GM19324 (cell line): Measurements from ENCODE around the gene KYNU.
"Not testable (repeated sequence)": the region's sequence is repeated elsewhere in the genome, so short reads cannot be mapped to it uniquely, and the experiment has no call there.

ENCODE experiments used
- ATAC-seq: cut with Tn5 transposase; IDR thresholded peaks from one replicate; pipeline ENCODE4 v1.9.1; 2021; ENCODE audit warnings: mild to moderate bottlenecking, moderate library complexity; ENCODE audit not compliant: unreplicated experiment, low FRiP score

The KYNU gene

DNA sequence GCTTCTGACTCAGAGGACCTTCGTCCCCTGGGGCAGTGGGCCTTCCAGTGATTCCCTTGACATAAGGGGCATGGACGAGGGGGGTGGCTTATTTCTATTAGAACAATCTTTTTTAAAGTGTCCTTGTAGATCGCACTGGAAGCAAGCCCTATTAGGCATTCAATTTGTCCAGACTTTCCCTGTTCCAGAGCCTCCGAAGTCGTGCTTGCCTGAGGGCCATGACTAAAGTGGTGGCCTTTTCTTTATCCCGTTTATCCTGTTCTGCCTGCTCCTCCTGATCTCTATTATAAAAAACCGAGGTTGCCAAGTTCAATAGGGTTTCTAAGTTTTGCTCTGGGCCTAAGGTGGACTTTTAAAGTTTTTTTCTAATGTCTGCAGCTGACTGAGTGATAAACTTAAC, 26.3 kb downstream of the KYNU start:
- not testable (repeated sequence) for ATAC-seq

DNA sequence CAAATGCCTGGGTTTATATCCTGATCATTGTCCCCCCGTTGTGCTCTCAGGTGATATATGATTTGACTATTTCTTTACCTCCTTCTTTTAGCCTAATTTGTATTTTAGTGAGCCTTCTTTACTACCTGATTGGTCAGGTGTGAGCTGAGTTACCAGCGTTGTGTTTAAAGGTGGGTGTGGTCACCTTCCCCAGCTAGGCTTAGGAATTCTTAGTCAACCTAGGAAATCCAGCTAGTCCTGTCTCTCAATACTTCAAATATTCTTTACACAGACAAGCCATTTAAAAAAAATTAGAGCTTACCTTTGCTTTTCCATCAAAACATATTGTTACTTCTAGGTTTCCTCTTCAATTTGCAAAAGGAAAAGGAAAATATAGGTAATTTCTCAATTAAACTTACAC, 30.2 kb downstream of the KYNU start:
- ATAC-seq, result no peak

DNA sequence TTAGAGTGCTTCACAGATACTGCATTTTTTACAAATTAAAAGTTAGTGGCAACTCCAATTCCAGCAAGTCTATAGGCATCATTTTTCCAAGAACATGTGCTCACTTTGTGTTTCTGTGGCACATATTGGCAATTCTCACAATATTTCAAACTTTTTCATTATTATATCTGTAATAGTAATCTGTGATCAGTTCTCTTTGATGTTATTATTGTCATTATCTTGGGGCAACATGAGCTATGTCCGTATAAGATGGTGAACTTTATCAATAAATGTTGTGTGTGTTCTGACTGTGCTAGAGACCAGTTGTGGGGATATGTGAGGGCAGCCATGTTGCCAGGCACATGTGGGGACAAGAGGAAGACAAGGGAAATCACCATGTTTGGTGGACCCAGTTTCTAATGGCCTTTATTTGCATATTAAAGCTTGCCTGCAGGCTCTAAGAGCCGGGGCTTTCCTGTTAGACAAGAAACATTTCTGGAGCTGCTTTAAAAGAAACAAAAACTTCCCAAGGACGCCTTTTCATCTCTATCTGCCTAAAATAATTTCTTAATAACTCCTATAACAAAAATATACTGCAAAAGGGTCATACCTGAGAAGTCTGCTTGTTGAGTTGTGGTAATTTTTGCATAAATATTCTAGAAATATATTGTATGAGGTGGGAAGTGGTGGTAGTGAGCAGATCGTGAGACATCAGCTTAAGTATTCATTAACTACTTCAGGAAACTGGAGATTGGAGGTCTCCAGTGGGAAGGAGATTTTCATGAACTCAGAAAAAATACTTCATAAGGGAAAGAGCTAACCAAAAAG, 37.2 kb downstream of the KYNU start:
- ATAC-seq, result peak; percentile 99

DNA sequence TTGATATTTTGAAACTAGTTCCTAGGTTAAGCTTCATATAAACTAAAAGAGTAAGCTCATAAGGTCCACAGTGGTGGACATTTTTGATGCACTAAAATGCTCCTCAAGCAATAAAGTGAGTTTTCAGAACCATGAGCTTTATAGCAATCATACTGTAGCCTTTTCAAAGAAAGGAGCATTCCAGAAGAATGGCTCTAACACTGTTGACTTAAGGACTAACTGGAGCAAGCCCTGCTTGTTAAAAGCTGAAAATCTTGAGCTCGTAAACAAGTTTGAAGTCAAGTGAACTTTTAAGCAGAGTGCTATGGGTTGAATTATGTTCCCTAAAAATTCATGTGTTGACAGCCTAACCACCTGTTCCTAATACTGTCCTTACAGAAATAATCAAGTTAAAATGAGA, 38.0 kb downstream of the KYNU start:
- peak; percentile 2 for ATAC-seq

DNA sequence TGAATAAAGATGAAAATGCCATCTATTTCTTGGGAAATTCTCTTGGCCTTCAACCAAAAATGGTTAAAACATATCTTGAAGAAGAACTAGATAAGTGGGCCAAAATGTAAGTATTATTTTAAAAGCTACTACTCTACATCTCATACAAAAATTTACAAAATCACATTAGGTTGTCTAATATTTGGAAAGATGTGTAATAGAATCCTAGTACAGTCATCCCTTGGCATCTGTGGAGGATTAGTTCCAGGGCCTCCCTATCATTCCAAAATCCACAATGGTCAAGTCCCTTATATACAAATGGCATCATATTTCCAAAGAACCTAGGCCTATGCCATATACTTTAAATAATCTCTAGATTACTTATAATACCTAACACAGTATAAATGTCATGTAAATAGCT, 41.2 kb downstream of the KYNU start:
- ATAC-seq, result no peak

DNA sequence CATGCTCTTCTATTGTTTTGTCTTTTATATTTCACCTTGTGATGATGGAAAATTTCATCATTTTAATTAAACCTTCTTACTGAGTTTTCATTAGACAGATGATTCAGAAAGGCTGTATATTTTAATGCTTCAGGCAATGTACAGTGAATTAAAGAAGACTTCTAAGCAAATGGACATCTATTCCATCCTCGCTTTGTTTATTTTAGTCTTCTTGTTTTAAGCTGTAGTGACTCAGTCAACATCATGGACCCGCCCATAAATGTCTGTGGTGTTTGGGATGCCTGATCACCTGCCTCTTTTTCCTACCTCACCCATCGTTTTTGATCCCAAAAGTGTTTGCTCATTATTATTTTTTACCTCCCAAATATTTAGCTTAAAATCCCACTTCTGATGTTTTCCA, 43.1 kb downstream of the KYNU start:
- no peak for ATAC-seq

DNA sequence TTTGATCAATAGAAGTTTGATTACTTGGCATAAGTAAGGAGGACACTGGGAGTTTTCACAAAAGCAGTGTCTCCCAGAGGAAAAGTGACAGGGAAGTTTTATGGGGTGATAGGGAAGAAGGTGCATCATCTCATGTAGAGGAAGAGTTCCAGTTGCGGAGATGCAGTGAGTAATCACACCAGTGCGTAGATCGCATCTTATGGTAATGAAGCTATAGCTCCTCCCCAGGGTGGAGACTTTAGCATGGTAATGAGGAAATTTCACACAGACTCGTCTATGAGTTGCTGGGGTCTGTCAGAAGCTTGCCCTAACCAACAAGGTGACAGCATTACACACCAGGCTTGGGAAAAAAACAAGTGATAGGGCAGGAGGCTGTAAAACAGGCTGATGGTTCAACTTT, 49.0 kb downstream of the KYNU start:
- no peak for ATAC-seq

DNA sequence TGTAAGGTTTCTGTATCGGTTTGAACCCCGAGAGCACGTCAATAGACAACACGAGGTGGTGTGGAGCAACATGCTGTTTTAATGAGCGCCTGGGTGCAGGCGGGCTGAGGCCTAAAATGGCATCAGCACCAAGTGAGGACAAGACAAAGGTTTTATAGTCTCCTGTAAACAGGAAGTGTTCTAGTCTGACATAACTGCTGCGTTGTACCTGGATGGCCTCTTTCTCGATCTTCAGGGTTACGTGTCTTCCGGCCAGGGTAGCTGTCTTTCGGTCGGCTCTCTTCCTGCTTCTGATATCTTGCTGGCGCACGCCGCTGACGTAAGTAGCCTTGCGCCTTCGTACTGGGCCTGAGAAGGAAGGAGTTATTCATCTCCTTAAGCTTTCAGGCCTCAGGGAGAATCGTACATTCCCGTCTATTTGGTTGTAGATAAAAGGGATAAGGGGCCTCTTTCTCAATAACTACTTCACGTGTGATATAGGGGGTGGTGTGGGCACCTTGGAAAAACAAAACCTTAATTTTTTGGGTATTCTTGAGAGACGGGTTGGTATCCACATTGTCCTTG, 53.5 kb downstream of the KYNU start:
- ATAC-seq, result no peak

DNA sequence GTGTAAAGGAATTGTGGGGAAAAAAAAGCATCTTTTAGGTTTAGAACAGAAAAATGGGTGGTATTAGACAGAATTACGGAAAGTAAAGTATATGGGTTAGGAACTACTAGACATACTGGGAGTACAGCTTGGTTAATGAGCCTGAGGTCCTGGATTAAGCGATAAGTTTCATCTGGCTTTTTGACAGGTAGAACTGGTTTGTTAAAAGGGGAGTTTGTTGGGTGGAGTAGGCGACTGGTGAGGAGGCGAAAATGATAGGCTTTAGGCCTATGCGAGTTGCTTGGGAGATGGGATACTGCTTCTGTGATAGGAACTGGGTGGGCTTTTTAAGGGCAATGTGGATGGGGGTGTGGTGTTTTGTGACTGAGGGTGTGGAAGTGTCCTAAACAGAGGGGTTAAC, 56.5 kb downstream of the KYNU start:
- no peak for ATAC-seq

DNA sequence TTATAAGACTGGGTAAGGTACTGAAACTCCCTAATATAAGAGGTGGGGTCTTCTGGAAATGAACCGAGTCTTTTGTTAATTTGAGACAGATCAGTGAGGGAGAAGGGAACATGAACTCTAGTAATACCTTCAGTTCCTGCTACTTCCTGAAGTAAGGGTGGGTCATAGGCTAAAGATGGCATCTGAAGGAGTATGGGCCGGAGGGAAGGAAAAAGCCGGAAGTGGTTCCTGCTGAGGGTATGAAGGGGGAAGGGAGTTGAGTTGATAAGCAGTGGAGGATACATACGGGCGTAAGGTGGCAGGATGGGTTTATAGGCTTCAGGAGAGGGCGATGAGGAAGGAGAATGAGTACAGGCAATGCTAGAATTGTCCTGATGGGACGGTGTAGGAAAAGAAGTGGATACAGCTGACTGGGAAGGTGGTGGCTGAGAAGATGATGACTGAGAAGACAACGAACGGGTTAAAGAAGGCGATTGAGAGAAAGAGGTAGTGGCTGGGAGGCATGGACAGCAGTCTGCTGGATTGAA, 58.2 kb downstream of the KYNU start:
- no peak for ATAC-seq

DNA sequence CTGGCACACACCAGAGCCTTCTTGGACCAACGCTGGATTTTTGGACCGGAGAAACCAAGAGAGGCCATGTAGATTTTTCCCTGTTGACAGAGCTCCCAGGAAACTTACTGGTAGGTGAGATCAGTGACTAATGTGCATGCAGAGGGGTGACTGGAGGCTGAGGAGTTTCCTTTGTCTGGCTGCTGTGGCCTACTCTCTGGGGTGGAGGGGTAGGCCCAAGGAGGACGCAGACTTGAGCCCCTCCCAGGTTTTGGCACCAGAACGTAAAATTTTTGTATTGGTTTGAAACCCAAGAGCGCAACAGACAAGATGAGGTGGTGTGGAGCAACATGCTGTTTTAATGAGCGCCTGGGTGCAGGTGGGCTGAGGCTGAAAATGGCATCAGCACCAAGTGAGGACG, 59.2 kb downstream of the KYNU start:
- no peak for ATAC-seq

DNA sequence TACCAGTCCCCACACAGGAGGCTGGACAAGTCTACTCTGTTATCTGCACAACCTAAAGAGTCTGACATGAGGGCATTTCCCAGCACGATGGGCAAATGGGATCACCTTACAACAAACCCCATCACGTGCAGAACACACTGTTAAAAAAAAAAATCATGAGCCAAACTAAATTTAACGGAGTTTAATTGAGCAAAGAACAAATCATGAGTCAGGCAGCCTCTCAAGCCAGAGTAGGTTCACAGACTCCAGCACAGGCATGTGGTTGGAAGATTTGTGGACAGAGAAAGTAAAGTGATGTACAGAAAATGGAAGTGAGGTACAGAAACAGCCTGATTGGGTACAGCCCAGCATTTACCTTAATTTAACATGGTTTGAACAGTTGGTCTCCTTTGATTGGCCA, 59.9 kb downstream of the KYNU start:
- no peak for ATAC-seq

DNA sequence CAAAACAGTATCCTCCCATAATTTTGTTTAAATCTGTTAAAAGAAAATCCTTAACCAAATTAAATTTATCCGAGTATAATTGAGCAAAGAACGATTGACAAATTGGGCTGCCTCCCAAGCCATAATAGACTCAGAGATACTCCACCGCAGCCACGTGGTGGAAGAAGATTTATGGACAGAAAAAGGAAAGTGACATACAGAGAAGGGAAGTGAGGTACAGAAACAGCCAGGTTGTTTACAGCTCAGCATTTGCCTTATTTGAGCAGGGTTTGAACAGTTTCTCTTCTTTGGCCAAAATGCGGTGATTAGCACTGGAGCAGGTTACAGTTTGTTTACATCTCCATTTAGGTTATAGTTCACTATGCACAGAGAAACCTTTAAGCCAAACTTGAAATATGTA, 60.8 kb downstream of the KYNU start:
- no peak for ATAC-seq

DNA sequence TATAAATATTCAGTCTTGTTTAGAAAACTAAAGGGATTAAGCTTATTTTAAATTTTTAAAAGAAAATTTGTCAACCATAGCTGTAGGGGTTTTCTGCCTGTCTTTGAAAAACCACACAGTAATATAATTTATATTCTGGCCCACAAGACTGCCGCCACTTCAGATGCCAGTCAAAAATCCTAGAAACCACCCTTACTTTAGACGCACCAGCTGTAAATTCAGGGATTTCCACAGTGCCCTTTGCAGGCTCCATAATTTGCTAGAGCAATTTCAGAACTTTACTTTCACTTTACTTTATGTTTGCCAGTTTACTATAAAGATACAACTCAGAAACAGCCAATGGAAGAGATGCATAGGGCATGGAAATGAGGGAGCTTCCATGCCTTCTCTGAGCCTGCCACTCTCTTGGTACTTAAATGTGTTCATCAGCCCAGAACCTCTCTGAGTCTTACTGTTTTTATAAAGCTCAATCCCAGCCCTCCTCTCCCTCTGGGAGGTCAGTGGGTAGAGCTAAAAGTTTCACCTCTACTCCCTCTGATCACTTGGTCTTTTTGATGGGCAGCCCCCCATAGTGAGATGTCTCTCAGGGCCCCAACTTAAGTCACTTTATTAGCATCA, 63.3 kb downstream of the KYNU start:
- no peak for ATAC-seq

DNA sequence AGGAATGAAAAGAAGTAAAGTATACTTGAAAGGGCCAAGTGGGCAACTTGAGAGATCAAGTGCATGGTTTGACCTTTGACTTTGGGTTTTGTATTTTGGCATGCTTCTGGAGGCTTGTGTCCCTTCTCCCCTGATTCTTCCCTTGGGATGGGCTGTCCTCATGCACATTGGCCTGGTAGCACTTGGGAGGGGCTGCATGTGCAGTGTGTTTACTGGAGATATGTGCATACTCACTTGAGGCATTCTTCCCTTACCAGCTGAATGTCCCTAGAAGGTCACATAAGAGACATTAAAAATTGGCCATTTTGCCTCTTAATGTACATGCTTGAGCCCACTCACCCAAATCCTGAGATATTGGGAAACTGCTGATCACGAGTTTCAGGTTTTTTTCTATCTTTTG, 65.2 kb downstream of the KYNU start:
- ATAC-seq, result no peak

DNA sequence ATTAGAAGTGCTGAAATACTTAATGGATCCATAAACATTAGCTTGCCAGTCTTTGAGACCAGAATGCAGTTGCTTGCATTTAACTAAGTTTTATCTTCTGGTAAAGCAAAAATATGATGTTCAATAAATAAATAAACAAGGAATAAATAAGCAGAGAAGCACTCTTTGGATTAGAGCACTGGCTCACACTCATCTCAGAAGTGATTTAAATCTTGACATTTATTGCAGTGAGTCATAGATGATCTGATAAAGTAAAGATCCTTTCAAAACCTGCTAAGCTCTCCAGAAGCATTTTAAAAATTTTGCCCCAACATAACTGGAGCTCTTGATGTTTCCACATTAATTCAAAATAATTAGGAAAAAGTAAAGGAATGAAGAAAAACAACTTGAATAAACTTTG, 66.8 kb downstream of the KYNU start:
- no peak for ATAC-seq

DNA sequence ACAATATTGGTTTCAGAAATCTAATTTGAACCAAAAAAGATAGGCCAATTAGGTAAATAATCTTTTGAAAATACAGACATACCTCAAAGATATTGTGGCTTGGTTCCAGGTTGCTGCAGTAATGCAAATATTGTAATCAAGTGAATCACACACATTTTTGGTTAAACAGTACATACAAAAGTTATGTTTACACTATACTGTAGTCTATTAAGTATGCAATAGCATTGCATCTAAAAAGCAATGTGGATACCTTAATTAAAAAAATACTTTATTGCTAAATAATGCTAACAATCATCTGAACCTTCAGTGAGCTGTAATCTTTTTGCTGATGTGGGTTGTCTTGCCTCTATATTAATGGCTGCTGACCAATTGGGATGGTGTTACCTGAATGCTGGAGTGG, 67.3 kb downstream of the KYNU start:
- ATAC-seq, result no peak

DNA sequence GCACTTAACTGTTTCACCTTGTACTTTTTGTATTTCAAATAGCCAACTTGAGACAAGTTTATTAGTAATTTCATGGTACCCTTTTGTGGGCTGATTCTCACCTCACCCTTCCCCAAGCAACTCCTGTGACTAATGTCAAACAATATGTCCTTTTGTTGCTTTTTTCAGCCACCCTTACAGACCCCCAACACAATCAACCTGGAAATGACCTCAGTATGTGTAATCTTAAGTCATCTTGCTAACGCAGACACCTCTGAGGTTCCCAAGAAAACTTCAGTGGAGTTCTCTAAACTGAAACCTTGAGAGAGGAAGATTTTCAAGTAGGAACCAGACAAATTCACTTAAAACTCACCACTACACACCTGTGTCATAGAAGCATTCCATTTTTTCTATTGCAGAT, 69.5 kb downstream of the KYNU start:
- ATAC-seq, result no peak

DNA sequence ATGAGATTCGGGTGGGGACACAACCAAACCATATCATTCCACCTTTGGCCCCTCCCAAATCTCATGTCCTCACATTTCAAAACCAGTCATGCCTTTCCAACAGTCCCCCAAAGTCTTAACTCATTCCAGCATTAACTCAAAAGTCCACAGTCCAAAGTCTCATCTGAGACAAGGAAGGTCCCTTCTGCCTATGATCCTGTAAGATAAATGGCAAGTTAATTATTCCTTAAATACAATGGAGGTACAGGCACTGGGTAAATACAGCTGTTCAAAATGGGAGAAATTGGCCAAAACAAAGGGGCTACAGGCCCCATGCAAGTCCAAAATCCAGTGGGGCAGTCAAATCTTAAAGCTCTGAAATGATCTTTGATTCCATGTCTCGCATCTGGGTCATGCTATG, 71.3 kb downstream of the KYNU start:
- ATAC-seq, result not testable (repeated sequence)

DNA sequence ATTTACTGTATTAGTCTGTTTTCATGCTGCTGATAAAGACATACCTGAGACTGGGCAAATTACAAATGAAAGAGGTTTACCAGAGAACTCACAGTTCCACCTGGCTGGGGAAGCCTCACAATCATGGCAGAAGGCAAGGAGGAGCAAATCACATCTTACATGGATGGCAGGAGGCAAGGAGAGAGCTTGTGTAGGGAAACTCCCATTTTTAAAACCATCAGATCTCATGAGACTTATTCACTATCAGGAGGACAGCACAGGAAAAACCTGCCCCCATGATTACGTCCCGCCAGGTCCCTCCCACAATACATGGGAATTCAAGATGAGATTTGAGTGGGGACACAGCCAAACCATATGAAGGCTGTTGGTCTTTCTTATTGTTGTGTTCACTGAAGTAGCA, 72.9 kb downstream of the KYNU start:
- not testable (repeated sequence) for ATAC-seq

DNA sequence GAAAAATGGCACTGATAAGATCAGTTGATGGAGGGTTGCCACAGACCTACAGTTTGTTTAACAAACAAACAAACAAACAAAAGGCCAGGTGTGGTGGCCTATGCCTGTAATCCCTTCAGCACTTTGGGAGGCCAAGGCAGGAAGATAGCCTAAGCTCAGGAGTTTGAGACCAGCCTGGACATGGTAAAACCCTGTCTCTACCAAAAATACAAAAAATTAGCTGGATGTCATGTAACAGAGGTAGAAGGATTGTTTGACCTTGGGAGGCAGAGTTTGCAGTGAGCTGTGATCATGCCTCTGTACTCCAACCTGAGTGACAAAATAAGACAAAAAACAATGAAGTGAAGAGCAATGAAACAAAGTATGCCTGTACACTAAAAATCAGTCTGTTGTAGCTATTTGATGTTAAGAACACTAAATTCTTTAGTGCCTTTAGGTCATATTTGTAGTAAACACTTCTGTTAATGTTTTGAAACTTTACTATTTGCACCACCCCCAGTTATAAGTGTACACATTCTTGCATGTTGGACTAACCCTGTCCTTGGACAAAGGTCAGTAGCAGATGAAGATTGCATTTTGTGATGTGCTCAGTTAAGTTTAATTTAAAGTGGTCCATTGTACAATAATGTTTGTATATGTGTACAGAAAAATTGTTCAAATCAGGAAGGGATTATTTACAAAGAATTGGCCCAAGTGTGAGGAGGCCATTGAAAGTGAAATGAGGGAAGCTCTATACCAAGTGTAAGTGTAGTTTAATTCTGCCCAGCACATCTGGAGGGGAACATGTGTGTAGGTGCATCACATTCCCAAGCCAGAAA, 73.9 kb downstream of the KYNU start:
- ATAC-seq, result no peak
